ENCODE measurements around the gene TNNI3K. TPM values are rescaled to one million over a fixed set of nuclear protein-coding genes. Genes with fewer than 3 reads are reported as not detected.

TNNI3K gene
- total RNA-seq, 1 donor from 2014 or later = not detected

DNA sequence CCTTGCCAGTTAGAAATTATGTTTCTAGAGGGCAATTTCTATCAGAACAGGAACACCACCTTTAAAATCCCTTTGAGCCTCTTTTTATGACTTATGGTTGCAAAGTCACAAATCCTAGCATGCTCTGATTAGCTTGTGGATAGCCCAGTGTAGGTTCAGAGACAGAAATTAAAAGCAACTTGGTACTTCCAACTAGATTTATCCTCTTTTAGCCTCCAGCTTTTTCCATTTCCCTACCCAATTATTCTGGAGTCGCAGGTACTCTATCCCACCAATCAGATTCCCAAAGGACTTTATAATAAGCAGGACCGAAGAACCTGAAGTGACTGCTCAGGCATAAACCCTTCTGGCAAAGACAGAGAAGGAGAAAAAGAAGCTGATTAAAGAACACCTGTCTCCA lies 310.6 kb downstream of the TNNI3K start:
- intact Hi-C loops (cut with micrococcal nuclease) = no loop called here

DNA sequence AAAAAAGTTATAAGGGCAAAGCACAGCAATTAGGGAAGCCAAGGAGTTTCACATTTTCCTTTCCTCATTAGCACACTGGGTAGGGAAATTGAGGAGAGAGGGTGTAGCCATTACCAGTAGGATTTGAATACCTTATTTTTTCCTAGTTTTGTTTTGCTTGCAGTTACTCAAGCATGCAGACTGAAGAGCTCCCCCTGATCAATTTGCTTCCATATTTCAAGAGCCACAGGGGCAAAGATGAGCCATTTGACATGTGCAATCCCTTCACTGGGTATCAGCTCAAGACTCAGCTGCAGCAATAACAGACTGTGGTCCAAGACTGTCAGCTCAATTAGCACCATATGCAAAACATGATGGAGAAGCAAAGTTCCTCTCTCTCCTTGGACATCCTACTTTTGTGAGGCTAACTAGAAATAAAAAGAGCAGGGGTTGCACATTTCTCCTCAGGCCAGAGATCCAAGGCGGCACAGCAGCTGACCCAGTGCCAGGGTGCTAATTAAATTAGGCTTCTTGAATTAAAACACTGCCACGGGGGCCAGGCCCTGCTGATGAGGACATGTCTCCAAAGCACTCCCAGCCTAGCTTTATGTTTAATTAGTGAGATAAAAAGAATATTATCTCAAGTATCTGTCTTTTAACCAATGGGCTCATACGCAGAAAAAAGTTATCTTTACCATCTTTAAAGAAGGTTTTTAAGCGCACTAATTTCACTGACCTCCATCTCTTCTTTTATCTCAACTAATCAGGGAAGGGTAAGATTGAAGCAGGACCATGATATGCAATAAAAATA lies 314.0 kb downstream of the TNNI3K start:
- intact Hi-C loops (cut with micrococcal nuclease) = no loop called here

DNA sequence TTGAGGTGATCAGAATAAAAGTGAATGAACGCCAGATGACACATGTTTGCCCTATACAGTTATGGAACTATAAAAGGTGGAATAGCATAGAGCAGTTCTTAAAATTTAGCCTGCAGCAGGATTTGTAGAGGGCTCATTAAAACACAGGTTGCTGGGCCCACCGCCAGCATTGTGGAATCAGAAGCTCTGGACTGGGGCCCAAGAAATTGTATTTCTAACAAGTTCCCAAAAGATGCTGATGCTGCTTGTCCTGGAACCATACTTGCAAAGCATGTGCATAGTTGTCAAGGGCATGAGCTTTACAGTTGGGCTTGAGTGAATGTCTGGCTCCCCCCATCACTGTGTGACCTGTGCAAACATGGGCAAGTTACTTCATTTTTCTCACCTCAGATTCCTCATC lies 314.7 kb downstream of the TNNI3K start:
- intact Hi-C loops (cut with micrococcal nuclease) = no loop called here

DNA sequence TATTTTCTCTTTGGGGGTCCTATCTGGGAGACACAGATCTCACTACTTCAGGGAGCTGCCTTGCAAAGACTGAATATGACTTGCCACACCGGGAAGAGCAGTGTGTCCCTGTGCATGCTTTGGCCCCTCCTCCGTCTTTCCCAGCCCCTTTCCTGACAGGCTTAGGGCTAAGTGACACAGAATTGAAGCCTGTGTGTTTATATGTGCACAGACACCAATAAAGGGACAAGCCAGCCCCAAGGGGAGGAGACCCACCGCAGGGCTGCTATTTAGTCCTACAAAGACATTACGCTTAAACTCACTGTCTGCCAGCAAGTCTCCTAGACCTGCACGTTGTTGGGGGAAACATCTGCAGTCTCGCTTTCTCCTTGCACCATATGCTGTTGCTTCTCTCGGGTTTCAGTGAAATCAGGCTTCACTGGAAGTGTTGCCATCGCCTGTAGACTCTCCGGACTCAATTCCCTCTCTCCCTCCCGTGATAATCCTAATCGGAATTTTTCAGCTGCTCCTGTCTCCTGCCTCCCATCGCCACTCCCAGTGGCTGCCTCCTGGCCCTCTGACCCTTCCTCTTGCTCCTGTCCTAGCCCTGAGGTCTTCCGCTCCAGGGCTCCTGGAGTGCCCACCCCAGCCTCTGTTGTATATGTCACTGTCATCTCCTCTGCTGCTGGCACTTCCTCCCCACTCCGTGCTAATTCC lies 335.8 kb downstream of the TNNI3K start:
- intact Hi-C loops (cut with micrococcal nuclease) = no loop called here

DNA sequence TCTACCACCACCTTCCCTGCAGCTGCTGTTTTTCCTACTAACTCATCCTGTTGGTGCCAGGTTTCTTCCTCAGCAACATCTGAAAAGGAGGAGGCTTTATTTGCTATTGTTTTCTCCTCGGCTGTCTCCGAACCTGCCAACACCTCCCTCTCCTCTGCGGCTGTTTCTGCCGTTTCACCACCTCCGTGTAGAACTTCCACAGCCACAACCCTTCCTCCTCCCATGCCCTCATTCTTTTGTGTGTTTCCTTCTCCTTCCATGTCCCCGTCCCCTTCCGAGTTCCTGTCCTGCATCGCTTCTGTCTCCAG lies 336.3 kb downstream of the TNNI3K start:
- intact Hi-C loops (cut with micrococcal nuclease) = no loop called here

DNA sequence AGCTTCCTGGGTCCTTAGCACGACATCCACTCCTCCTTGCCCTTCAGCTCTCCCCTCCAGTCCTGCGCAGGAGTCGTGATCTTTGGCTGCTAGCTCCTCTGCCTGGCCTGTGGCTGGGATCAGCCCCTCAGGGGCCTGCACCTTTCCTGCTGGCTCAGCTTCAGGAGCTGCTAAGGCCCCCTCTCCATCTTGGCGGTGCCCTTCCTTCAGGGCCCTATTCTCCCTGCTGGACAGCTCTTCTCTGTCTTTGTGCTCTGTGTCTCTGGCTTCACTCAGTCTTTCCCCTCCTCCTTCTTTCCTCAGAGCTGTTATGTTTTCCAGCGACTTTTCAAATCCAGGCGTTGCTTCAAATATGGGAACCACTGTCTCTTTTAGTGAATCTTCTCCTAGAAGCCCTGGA lies 336.7 kb downstream of the TNNI3K start:
- intact Hi-C loops (cut with micrococcal nuclease) = no loop called here

DNA sequence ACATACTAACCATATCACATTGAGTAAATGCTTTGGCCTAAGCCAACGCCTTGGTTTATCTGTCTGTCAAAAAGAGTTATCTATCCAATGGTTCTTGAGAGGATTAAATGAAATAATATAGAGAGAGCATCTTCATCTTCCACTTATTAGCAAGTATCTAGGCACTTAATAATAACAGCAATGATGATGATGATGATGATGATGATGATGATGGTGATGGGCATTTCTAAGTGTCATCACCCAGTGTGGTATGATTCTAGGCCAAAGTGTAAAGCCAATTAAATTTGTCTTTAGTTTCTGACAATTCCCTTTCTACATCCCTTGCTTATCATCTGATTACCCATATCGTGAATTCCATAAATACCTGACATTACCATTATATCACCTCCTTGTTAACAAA lies 342.9 kb downstream of the TNNI3K start:
- intact Hi-C loops (cut with micrococcal nuclease) = no loop called here

DNA sequence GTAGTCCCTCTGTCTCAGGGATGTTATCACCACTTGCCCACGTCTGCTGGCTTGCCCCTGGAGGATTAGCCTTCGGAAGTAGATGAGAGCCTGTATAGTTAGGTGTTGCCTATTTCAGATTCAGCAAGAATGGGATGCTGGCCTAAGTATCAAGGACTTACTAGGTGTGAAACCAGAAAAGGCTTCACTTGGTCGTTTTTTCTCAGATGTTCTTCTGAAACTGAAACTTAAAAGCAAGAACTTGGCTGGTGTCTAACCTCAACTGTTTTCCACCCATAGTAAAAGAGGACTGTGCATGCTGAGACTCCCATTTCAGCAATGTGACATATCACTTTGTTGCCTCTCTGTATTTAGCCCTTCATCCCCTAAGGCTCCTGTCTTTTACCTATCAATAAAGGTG lies 344.2 kb downstream of the TNNI3K start:
- intact Hi-C loops (cut with micrococcal nuclease) = no loop called here

DNA sequence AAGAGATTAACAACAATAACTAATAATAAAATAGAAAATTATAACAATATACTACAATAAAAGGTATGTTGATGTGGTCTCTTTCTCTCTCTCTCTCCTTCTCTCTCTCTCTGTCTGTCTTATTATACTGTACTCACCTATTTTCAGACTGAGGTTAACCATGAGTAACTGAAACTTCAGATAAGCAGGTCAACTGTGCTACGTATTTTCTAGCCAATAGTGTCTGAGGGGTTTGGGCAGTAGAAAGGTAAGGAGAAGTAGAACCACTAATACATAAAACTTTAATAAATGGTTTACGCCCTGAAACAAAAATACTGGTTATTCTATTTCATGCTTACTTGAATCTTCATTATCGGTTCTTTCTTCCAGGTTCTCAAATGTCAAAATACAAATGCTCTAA lies 348.2 kb downstream of the TNNI3K start:
- intact Hi-C loops (cut with micrococcal nuclease) = no loop called here

DNA sequence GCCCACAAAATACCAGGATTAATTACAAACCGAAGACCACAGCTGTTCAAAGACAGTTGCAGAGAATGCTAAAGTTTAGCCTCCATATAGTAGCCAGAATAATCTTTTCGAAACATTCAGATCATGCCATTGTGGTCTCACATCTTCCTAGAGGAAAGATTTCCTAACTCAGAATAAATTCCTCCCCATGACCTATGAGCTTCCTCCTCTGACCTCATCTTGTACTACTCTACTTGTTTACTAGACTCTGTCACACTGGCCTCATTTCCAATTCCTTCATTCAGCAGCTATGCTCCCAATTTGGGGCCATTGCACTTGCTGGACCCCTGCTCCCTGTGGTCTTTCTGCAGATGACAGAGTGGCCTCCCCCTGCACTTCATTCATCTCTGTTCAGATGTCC lies 349.0 kb downstream of the TNNI3K start:
- intact Hi-C loops (cut with micrococcal nuclease) = no loop called here

DNA sequence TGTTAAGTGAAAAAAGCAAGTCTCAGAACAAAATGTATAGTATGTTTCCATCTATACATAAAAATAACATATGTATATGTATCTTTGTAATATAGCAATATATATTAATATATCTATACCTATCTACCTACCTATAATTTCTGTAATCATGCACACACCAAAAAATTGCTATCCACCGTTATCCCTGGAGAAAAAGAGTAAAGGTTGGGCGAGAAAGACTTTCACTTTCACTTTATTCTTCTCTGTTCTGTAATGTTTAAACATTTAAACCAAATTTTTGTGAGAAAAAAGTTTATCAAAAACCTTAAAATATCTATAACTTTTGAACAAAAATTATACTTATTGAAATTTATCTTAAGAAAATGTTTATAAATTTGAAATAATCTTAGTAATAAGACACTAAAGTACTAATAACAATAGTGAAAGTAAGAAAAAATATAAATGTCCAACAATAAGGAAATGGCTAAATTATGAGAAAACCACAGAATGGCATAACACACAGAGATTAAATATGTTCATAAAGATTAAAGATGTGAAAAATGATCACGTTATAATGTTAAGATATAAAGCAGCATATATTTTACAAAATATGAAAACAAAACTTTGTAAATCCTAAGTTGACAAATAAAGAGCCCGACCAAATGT lies 351.2 kb downstream of the TNNI3K start:
- intact Hi-C loops (cut with micrococcal nuclease) = no loop called here

DNA sequence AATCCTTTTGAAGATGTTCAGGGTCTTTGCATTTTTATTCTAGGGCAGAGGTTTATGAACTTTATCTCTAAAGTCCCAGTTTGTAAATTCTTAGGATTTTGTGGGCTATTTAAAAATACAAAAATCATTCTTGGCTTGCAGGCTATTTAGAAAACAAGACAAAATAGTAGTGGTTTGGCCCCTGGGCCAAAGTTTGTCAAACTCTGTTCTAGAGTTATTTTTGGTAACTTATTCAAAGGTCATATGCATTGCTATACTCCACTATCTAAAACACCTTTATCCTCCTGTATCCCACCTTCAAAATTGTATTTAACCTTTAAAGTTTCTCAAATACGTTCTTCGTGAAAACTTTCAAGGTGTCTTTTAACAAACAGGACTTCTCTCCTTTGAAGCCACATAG lies 352.7 kb downstream of the TNNI3K start:
- intact Hi-C loops (cut with micrococcal nuclease) = no loop called here

DNA sequence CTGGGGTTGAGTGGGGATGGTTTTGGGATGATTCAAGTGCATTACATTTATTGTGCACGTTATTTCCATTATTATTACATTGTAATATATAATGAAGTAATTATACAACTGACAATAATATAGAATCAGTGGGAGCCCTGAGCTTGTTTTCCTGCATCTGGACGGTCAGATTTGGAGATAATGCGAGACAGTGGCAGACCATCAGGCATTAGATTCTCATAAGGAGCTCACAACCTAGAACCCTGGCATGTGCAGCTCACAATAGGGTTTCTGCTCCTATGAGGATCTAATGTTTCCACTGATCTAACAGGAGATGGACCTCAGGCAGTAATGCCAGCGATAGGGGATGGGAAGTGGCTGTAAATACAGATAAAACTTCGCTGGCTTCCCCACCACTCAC lies 355.1 kb downstream of the TNNI3K start:
- intact Hi-C loops (cut with micrococcal nuclease) = no loop called here

DNA sequence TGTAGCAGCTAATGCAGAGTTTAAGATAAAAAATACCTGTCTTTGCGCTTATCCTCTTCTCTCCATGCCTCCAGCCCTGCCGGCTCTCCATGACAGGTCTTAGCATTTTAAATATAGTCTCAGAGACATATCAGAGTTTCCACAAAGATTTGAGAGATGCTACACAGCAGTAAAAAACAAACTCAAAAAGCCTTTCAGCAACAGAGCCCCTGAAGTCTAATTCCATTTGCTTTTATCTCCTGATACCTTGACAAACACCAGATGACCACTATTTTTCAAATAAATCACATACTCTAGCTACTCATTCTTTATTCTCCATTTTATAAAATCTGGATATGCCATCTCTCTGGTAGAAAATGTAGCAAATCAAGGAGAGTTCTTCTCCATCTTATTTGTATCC lies 356.8 kb downstream of the TNNI3K start:
- intact Hi-C loops (cut with micrococcal nuclease) = no loop called here

DNA sequence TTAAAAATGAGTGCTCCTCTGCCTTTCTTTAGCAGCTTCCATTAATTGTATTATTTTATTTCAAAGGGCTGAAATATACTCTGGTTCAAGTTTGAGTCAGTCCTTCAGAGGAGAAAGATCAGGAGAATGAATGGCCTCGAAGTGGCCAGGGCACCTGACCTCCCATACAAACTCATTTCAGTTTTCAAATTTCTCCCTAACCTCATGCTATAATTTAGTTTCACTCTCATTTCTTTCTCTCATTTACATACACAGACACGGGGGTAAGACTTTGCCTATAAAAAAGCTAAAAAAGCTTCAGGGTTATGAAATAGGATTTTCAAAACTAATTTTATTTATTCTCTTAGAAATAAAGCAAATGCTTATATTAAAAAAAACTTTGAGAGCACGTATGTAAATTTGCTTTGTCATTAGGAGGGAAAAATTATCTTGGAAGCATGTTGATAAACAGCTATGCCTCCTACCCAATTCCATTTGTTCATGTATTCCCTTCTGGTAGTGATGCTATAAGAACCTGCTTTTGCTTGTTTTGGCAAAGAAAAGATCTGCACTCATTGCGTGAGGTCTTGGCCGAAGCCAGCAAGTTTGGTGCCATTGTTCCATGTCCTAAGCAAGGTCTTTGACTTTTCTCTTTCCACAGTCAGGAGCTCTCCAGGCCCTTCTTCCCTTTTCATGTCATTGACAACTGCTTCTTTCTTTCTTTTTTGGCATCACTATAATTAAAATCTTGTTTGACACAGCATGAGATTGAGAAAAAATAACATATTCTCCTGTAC lies 357.6 kb downstream of the TNNI3K start:
- intact Hi-C loops (cut with micrococcal nuclease) = no loop called here

Other genes starting within 250 kb of the TNNI3K start
- 0.30 and 0.48 TPM in 2 replicates for gene LRRIQ3, start 37.2 kb upstream of the TNNI3K start, total RNA-seq
- 7.4 and 10.1 TPM in 2 replicates for gene FPGT, start 37.1 kb upstream of the TNNI3K start, total RNA-seq